HG02678 (cell line): ENCODE data around the gene ADAMTS16.

Source experiments
- ATAC-seq: cut with Tn5 transposase; IDR thresholded peaks from one replicate; pipeline ENCODE4 v1.9.1; 2021; ENCODE audit warnings: mild to moderate bottlenecking, moderate library complexity; ENCODE audit not compliant: unreplicated experiment

ADAMTS16 gene

GRCh38 chr5:5304361-5305020 lies 164.4 kb downstream of the ADAMTS16 start:
- no peak for ATAC-seq

- no peak for ATAC-seq
Observed at GRCh38 chr5:5306696-5307095, 166.6 kb downstream of the ADAMTS16 start.

DNA sequence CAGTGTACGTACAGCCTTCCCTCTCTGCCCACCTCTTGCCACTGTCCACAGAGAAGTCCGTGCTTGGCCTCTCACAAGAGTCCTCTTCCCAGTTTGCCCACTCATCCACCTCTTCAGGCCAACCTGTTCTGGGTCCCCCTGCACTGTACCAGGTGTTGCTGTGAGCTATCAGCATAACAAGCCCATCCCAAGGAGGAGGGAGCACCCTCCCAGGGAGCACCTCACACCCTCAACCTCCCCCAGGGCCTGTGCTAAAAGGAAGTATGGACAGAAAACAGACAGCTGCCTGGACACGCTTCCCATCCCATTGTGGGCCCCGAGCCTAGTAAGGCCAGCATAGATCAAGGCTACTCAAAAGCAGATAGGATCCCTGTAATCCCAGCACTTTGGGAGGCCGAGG lies 168.2 kb downstream of the ADAMTS16 start:
- no peak for ATAC-seq

DNA sequence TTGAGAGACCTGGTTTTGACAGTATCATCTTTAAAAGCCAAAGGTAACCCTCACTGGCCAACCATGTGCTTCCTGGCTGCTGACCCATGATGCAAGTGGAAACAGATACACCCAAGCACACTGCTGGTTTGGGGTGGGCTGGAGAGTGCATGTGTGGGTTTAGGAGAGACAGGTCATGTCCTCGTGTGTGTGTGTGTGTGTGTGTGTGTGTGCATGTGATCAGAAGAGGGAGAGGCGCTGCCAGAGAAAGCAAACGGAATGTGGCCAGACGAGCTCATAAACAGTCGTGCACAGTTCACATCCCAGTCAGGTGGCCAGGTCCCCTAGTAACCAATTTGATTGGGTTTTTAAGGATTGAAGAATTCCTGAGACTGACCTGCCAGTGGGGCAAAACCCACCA lies 169.5 kb downstream of the ADAMTS16 start:
- no peak for ATAC-seq

- no peak for ATAC-seq
Observed at GRCh38 chr5:5313101-5313635, 173.0 kb downstream of the ADAMTS16 start.

DNA sequence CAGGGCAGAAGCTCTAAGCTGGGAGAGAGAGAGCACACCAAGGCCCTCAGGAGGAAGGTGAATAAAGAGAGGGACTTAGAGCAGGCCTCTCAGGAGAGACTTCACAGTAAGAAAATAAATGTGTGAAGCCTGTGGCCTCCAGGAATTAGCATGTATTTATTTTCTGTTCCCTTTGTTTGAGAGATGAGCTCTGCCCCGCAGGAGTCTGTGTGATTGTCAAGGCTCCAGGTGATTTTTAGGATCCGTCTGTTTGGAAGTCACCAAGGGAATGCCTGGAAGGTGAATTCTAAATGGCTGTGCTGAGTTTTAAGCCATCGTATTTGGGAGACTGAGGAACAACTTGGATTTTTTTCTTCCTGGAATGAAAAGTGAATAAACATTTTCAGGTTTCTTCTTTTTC lies 174.0 kb downstream of the ADAMTS16 start:
- ATAC-seq: no peak

GRCh38 chr5:5314626-5315025 lies 174.5 kb downstream of the ADAMTS16 start:
- no peak for ATAC-seq

DNA sequence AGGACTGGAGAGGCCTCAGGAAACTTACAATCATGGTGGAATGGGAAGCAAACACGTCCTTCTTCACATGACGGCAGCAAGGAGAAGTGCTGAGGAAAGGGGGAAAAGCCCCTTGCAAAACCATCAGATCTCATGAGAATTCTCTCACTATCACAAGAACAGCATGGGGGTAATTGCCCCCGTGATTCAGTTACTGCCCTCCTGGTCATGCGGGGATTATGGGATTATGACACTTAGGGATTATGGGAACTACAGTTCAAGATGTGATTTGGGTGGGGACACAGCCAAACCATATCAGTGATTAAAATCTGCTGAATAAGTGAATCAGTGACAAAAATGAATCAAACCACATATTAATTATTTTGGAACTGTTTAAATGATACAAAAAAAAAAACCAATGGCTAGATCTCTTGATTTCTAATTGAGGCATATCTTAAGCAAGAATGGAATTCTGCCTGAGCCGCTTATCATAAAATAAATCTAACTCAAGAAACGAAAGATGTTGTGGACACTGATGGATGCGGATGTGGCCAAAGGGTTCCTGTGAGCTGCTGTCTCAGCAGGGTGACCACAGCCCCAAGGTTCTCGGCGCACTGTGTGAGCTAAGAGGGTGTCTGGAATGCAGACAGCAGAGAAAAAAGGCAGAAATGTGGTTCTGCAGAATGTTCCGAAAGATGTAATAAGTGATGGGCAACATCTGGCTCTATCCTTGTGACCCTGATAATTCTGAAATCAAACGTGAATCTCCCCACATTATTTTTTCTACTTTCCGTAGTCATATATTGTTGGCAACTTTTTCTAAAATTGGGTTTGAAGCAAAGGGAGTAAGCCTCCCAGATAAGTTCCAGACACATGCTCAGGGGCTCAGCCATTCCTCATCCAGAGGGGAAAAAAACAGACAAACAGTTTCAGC lies 175.2 kb downstream of the ADAMTS16 start:
- ATAC-seq: no peak

DNA sequence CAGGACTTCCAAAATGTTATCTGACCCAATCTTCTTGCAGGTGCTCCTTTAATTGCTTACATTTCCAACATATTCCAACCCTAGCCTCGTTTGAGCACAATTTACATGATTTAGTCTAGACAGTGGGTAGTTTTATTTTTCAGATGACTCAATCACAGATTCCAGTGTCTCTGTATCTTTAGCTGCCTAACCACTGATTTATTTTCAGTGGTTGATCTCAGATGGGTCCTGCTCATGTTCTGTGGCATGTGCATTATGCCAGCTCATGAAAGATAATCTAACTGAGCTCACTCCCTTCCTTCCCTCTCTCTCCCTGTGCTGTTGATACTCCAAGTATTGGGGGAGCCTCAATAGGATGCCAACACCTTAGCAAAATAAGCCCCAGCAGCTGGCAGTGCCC lies 176.2 kb downstream of the ADAMTS16 start:
- ATAC-seq: no peak

- no peak for ATAC-seq
Observed at GRCh38 chr5:5317976-5318375, 177.8 kb downstream of the ADAMTS16 start.

GRCh38 chr5:5318426-5319190 lies 178.5 kb downstream of the ADAMTS16 start:
- no peak for ATAC-seq

DNA sequence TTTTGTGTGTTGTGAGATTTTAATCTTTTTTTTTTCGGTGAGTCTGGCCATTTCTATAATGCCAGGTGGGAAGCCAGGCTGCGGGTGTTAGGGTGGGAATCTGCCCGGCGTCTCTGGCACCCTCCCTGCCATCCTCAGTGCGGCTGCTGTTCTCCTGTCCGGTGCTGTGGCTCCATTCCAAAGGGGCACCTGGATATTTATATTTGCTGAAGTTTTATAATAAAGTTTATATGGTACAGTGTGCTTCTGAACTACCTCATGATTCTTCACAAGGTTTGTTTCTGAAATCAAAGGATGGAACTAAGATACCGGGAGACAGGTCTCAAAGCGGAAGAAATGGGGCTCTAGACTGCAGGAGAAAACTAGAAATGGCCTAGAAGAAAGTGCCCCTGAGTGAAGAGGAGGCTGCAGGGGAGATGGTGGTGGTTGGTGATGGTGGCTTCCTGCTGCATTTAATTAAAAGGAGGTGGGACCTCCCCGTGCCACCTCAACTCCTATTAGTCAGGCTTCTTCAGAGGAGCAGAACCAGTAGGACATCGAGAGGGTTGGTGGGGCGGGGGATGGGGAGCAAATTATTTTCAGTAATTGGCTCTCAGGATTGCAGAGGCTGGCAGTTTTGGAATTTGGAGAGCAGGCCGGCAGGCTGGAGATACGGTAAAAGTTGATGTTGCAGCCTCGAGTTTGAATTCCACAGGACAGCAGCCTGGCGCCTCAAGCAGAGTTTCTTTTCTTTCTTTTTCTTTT lies 180.1 kb downstream of the ADAMTS16 start:
- no peak for ATAC-seq

DNA sequence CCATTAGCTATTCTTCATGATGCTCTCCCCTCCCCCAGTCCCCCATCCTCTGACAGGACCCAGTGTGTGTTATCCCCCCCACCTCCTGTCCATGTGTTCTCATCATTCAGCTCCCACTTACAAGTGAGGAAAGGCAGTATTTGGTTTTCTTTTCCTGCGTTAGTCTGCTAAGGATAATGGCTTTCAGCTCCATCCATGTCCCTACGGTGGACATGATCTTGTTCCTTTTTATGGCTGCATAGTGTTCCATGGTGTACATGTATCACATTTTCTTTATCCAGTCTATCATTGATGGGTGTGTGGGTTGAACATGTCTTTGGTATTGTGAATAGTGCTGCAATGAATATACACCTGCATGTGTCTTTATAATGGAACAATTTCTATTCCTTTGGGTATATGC lies 181.0 kb downstream of the ADAMTS16 start:
- no peak for ATAC-seq

DNA sequence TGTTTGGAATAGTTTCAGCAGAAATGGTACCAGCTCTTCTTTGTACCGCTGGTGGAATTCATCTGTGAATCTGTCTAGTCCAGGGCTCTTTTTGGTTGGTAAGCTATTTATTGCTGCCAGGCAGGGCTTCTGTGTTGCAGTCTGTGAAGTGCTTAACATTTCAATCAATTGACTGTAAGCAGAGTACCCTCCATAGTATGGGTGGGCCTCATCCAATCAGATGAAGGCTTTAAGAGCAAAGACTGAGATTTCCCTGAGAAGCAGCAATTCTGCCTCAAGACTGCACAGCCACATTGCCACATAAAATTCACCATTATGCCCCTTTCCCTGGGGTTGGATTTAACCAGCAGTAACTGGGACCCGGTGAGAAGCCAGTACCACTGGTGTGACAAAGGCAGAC lies 183.4 kb downstream of the ADAMTS16 start:
- no peak for ATAC-seq

- ATAC-seq: no peak
Observed at GRCh38 chr5:5326115-5326758, 186.1 kb downstream of the ADAMTS16 start.

DNA sequence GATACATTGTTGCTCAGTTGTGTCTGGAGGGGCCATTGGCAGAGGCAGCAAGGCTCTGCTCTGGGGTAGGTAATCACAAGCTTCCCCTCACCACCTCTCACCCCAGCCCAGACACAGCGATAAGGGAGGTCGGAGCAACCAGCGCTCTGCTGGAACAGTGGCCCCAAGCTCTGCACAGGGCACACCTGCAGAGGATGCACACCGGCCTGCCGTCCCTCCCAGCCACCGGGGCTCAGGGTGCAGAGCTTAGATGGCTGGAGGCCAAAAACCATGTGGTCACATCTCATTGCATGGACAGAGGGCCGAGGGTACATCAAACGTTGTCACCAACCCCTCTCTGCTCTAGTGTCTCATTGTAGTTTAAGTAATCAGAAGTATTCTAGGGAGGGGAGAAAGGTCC lies 187.0 kb downstream of the ADAMTS16 start:
- ATAC-seq: no peak

DNA sequence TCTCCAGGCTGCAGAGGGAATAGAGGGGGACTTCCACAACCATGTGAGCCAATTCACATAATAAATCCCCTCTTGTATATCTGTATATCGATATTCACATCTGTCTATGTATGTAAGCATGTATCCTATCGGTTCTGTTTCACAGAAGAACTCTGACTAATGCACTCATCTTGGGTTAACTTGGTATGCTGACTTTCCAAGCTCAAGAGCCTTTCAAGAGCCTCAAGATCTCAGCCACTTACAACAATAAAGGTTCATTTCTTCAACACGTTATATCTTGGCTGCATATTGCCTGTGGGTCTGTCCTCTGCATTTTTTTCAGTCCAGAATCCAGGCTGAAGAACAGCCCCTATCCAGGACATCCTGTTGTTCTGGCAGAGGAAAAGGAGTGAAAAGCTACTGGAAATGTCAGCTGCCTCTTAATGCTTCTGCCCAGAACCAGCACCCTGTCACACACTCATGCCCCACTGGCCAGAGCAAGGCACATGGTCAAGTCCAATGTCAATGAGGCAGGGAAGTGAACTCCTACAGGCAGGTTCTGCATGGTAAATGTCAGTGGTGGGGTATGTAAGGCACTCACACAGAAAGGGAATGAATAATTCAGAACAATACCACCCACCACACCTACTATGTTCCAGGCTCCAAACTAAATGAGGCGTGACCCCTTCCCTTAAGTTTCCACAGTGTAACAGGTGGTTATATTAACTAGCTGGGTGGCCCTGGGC lies 190.8 kb downstream of the ADAMTS16 start:
- no peak for ATAC-seq

DNA sequence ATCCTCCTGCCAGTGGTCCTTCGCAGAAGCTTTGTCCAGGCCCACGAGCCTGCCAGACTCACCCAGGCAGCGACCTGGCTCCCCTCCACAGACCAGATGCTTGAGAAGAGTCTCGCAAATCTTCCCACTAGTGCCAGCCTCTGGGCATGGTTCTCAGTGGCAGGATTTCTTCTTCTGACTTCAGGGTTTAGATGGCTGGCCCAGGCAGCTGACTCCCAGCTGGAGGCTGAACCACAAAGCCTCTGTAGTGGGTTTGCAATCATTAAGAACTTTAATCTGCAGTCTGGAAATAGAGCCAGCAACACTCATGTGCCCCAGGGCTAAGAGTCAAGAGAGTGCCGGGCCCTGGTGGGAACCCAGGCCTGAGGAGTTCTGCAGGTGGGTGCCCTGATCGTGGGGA lies 191.7 kb downstream of the ADAMTS16 start:
- ATAC-seq: no peak

- no peak for ATAC-seq
Observed at GRCh38 chr5:5332287-5332686, 192.2 kb downstream of the ADAMTS16 start.
